Measurements from ENCODE around the gene CDH23.

- TF ChIP-seq, protein P1, sequence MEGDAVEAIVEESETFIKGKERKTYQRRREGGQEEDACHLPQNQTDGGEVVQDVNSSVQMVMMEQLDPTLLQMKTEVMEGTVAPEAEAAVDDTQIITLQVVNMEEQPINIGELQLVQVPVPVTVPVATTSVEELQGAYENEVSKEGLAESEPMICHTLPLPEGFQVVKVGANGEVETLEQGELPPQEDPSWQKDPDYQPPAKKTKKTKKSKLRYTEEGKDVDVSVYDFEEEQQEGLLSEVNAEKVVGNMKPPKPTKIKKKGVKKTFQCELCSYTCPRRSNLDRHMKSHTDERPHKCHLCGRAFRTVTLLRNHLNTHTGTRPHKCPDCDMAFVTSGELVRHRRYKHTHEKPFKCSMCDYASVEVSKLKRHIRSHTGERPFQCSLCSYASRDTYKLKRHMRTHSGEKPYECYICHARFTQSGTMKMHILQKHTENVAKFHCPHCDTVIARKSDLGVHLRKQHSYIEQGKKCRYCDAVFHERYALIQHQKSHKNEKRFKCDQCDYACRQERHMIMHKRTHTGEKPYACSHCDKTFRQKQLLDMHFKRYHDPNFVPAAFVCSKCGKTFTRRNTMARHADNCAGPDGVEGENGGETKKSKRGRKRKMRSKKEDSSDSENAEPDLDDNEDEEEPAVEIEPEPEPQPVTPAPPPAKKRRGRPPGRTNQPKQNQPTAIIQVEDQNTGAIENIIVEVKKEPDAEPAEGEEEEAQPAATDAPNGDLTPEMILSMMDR (IDR thresholded peaks at IDR 0.05), result no peak
- TF ChIP-seq POLR2AphosphoS5 (IDR thresholded peaks at IDR 0.05), result no peak
Measured at GRCh38 chr10:71818674-71819260, 422.0 kb downstream of the CDH23 start.

Measured in suprapubic skin (tissue), 3 donors.